ENCODE data around the gene SLC27A2.

SLC27A2 gene

DNA sequence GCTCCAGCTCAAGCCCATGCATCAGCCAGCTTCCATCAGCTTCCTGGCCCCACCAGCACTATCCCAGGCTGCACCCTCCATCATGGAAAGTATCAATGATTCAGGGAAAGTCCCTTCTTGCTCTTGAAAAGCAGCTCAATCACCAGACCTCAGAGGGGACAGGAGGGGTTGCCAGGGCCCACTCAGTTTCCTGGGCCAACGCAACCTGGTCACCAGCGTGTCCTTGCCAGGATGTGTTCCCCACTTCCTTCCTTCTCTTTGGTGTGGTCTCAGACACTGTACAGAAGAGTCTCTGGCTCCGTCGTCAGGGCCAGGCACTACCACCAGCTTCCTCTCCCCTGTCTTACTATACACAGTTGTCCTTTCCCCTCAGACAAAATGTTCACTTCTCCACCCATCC lies 80.5 kb downstream of the SLC27A2 start:
- in situ Hi-C loops (cut with HindIII; ENCODE audit: low sequenced_read_pairs) = no loop called here

DNA sequence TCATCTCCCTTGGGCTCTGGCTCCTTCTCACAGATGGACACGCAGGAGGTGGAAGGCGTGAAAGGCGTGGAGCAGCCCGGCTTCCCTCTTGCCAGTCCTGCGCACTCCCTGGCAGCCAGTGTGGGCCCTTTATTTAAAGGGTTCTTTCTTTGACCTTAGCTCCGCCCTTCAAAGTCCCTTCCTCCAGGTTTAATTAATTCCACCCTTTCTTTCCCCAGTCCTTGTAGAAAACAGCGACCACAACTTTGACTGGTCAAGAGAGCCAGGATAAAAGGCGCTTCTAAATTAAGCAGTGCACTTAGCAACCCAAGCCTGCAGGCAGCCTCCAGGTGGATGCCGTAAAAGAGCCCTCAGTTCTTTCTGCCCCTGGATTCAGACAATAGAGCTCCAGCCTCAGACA lies 83.6 kb downstream of the SLC27A2 start, which contains the start of gene HDC:
Gene HDC (minus strand): TSS at position 107 of the 400 bp plus-strand sequence. CDS start 103 bp downstream, at position 4.
- in situ Hi-C loops (cut with HindIII; ENCODE audit: low sequenced_read_pairs) = no loop called here

DNA sequence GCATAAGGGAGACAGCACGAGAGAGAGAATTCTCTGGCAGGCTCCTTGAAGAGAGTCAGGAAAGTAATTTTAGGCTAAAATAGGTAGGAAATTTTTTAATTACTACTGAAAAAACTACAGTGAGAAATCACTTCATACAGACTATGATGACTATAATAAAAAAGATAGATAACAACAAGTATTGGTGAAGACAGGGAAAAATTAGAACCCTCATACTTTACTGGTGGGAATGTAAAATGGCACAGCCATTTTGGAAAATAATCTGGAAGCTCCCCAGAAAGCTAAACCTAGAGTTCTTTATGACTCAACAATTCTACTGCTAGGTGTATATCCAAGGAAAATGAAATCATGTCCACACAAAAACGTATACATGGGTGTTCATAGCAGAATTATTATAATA lies 85.6 kb downstream of the SLC27A2 start:
- in situ Hi-C loops (cut with HindIII; ENCODE audit: low sequenced_read_pairs) = no loop called here

DNA sequence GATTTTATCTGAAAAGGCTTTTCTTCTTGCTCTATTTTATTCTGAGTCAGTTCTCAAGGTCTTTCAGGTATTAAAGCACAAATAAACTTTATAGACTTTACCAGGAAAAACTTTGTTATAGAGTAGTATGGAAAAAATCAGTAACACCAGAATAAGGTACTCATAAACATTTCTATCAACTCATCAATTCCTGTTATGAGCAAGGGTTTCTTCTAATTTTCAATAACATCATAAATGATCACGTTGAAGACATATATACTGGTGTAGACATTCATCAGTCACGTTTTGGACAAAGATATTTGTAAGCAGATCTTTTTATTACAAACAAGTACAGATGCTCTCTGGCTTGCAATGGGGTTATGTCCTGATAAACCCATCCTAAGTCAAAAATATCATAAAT lies 93.1 kb downstream of the SLC27A2 start:
- in situ Hi-C loops (cut with HindIII; ENCODE audit: low sequenced_read_pairs) = no loop called here

DNA sequence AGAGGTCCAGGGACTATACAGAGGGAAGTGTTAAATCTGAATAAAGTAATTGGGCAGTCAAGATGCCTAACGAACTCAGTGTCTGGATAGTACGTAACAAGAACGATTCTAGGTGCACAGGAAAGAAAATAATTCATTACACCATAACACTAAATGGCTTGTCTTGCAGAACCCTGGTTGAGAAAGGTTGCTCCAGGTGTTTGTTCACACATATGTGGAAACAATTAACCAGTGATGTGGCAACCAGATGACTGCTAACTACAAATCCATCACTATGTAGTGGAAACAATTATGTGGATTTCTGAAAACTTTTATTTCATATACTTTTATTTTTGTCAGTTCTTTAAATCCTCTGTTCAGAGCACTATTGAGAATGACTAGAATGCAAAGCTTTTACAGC lies 93.9 kb downstream of the SLC27A2 start:
- in situ Hi-C loops (cut with HindIII; ENCODE audit: low sequenced_read_pairs) = no loop called here

DNA sequence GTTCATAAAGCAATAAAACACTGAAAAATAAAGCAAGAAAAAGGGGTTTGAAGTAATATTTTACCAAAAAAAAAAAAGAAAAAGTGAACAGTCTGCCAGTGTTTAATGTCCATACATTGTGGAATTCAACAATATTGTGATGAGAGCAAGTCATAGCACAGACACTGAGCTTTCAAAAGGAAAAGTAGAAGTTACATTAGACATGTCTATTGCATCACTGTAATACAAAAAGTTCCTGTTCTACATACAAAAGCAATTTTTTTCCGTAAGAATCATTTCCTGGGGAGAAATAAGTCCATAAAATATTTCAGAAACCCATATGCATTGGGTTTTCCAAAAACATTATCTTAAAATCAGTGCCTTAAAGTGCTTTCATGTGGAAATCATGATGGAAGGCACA lies 95.4 kb downstream of the SLC27A2 start:
- in situ Hi-C loops (cut with HindIII; ENCODE audit: low sequenced_read_pairs) = no loop called here

DNA sequence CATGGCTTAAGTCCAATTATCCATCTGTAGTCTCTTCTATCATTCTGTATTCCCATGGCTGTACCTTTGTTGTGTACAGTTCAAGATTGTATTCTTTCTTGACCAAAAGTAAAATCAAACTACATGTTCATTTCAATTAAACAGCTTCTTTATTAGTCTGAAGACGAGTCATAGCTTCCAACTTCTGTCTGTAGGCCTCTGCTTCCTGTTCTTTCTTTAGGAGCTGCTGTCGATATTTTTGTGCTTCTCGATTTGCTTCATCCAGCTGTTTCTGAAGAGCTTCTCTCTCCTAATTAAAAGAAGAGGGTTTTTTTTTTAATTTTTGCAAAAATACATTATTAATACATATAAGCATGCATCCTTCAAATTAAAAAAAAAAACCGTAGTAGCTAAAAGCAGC lies 96.5 kb downstream of the SLC27A2 start:
- in situ Hi-C loops (cut with HindIII; ENCODE audit: low sequenced_read_pairs) = no loop called here

DNA sequence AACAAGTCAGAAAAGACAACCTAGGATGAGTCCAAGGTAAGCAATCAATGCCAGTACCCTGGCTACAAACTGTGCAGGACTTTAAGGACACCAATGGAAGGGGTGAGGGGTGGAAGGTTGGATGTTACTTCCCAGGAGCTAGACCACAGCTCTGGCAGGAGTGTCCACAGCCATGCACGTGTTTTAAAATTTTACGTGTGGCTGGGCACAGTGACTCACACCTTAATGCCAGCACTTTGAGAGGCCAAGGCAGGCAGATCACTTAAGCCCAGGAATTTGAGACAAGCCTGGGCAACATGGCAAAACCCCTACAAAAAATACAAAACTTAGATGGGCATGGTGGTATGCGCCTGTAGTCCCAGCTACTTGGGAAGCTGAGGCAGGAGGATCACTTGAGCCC lies 98.3 kb downstream of the SLC27A2 start:
- in situ Hi-C loops (cut with HindIII; ENCODE audit: low sequenced_read_pairs) = no loop called here

DNA sequence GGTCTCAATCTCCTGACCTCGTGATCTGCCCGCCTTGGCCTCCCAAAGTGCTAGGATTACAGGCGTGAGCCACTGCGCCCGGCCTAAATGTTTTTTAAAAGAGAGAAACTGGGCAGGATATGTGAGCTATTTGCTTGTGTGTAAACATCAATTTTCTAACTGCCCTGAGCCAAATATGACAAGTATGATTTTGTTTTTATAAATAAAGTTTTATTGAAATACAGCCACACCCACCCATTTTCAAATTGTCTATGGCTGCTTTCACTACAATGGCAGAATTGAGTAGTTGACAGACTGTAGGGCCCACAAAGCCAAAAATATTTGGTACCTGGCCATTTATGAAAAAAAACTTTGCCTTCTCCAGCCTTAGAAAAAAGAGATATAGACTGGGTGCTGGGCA lies 99.4 kb downstream of the SLC27A2 start:
- in situ Hi-C loops (cut with HindIII; ENCODE audit: low sequenced_read_pairs) = no loop called here
